SK-N-SH (cell line): ENCODE data around the gene UBB. TPM values are rescaled to one million over a fixed set of nuclear protein-coding genes. Genes with fewer than 3 reads are reported as not detected.

ENCODE experiments used
- CTCF ChIA-PET: fragments of 300-600, 350-600 bp; formaldehyde crosslinking; extraction: SDS; loops from one replicate; lab custom pipeline; 2021; lab: Yijun Ruan, JAX
- POLR2A ChIA-PET: fragments of 350-600 bp; sonication (Branson Sonifier 250); formaldehyde crosslinking; extraction: SDS; loops from one replicate; lab custom pipeline; 2020; ENCODE audit warnings: antibody characterized with exemption, inconsistent platforms; lab: Yijun Ruan, JAX
- DNase-seq: peaks from one replicate; pipeline ENCODE4 v3.0.0; 2012
- H2AFZ ChIP-seq: fragments of 200-600 bp; sonication (generic); 2 replicates; pipeline ENCODE4 v1.8.1; 2016; ENCODE audit warnings: antibody characterized with exemption, mild to moderate bottlenecking, low read depth
- H3F3A ChIP-seq: fragments of 200-600 bp; sonication (generic); replicated peaks from 2 replicates; pipeline ENCODE3; 2016; ENCODE audit warnings: antibody characterized with exemption, mild to moderate bottlenecking; ENCODE audit not compliant: insufficient read depth
- H3K27ac ChIP-seq, 2 experiments: fragments of 200-500 bp in 1 of 2; fragments of 200-600 bp in 1 of 2; sonication (Bioruptor generic) in 1 of 2; sonication (generic), shearing (Covaris generic) in 1 of 2; 2 replicates each; pipeline versions ENCODE4 v1.5.1 to v1.6.1; 2014 to 2016; ENCODE audit warnings: low read depth in 2 of 2, inconsistent platforms in 1 of 2, low read length in 1 of 2, mild to moderate bottlenecking in 1 of 2, mixed read lengths in 1 of 2
- H3K27me3 ChIP-seq: fragments of 200-600 bp; sonication (generic), shearing (Covaris generic); 2 replicates; pipeline ENCODE4 v1.6.1; 2016; ENCODE audit warnings: mixed run types; ENCODE audit not compliant: insufficient read depth
- H3K36me3 ChIP-seq, 2 experiments: fragments of 200-500 bp in 1 of 2; fragments of 200-600 bp in 1 of 2; sonication (Bioruptor generic) in 1 of 2; sonication (generic) in 1 of 2; replicated peaks in 1 of 2; 2 replicates each; pipeline versions ENCODE3 to v1.5.1; 2014 to 2016; ENCODE audit warnings: low read length in 1 of 2, mild to moderate bottlenecking in 1 of 2; ENCODE audit not compliant: insufficient read depth in 2 of 2, control insufficient read depth in 1 of 2
- H3K4me1 ChIP-seq, 2 experiments: fragments of 200-500 bp in 1 of 2; fragments of 200-600 bp in 1 of 2; sonication (Bioruptor generic) in 1 of 2; sonication (generic), shearing (Covaris generic) in 1 of 2; 2 replicates each; pipeline versions ENCODE4 v1.5.1 to v1.6.1; 2014 to 2016; ENCODE audit warnings: low read depth in 1 of 2, low read length in 1 of 2, mixed run types in 1 of 2; ENCODE audit not compliant: insufficient read depth in 2 of 2, control insufficient read depth in 1 of 2
- H3K4me2 ChIP-seq: fragments of 200-600 bp; sonication (generic), shearing (Covaris generic); 2 replicates; pipeline ENCODE4 v1.6.1; 2017; ENCODE audit warnings: mixed run types
- H3K4me3 ChIP-seq, 2 experiments: fragments of 200-500 bp in 1 of 2; fragments of 200-600 bp in 1 of 2; sonication (Bioruptor generic) in 1 of 2; sonication (generic), shearing (Covaris generic) in 1 of 2; 2 replicates each; pipeline versions ENCODE4 v1.5.1 to v1.8.1; 2014 to 2016; ENCODE audit warnings: low read depth in 2 of 2, inconsistent platforms in 1 of 2, low read length in 1 of 2, mild to moderate bottlenecking in 1 of 2, mixed read lengths in 1 of 2, moderate library complexity in 1 of 2
- H3K79me2 ChIP-seq: fragments of 200-600 bp; sonication (generic); 2 replicates; pipeline ENCODE4 v1.8.1; 2017; ENCODE audit warnings: mild to moderate bottlenecking; ENCODE audit not compliant: insufficient read depth
- H3K9ac ChIP-seq: fragments of 200-600 bp; sonication (generic); 2 replicates; pipeline ENCODE4 v1.6.1; 2017; ENCODE audit warnings: mixed run types
- H3K9me2 ChIP-seq: fragments of 200-600 bp; sonication (generic); 2 replicates; pipeline ENCODE4 v1.6.1; 2017; ENCODE audit warnings: mixed run types
- H3K9me3 ChIP-seq: fragments of 200-600 bp; sonication (generic); 2 replicates; pipeline ENCODE4 v1.6.1; 2017; ENCODE audit warnings: mixed run types, mild to moderate bottlenecking, moderate library complexity
- H4K20me1 ChIP-seq: fragments of 200-600 bp; sonication (generic); 2 replicates; pipeline ENCODE4 v1.6.1; 2017; ENCODE audit warnings: mild to moderate bottlenecking, mixed run types; ENCODE audit not compliant: insufficient read depth
- FOXJ3 ChIP-seq: sonication (generic); formaldehyde crosslinking; IDR thresholded peaks from 2 replicates; pipeline ENCODE4 v1.5.1; 2020; ENCODE audit warnings: mild to moderate bottlenecking, missing genetic modification reagents
- MEF2A ChIP-seq: IDR thresholded peaks from 2 replicates; pipeline ENCODE4 v1.4.0; 2012; ENCODE audit warnings: low read depth, borderline replicate concordance
- NRF1 ChIP-seq: IDR thresholded peaks from 2 replicates; pipeline ENCODE4 v1.6.1; 2012; ENCODE audit warnings: low read depth, mild to moderate bottlenecking, low read length
- RCOR1 ChIP-seq: fragments of 150-350 bp; IDR thresholded peaks from 2 replicates; pipeline ENCODE4 v1.6.1; 2017; ENCODE audit warnings: antibody characterized with exemption, low read length
- RXRA ChIP-seq: IDR thresholded peaks from 2 replicates; pipeline ENCODE4 v1.4.0; 2012; ENCODE audit warnings: low read depth, mild to moderate bottlenecking, borderline replicate concordance
- SIN3A ChIP-seq: IDR thresholded peaks from 2 replicates; pipeline ENCODE4 v1.6.1; 2012; ENCODE audit warnings: low read depth, mild to moderate bottlenecking, low read length, moderate library complexity, borderline replicate concordance
- SMC3 ChIP-seq: IDR thresholded peaks from 2 replicates; pipeline ENCODE4 v1.6.1; 2012; ENCODE audit warnings: low read depth, low read length, improper control_type of control experiment
- TEAD4 ChIP-seq: IDR thresholded peaks from 2 replicates; pipeline ENCODE4 v1.4.0; 2012; ENCODE audit warnings: mild to moderate bottlenecking, borderline replicate concordance; ENCODE audit not compliant: insufficient read depth
- WGBS: methylation state at CpG from one replicate; pipeline ENCODE4 v1.1.6; 2017; ENCODE audit warnings: low lambda C conversion rate; 5-methylcytosine and 5-hydroxymethylcytosine counted together
- polyA plus RNA-seq, 3 experiments: library from polyadenylated mRNA; depleted of rRNA; stranded (reverse); fragments of >200 nt; gene quantifications; 2 replicates each; pipeline ENCODE4 v1.2.3, GENCODE V29; 2012
- TF ChIP-seq, protein P1 (sequence below): IDR thresholded peaks from 2 replicates; pipeline ENCODE4 v1.4.0; 2012; ENCODE audit warnings: low read depth, borderline replicate concordance
- TF ChIP-seq, protein P2 (sequence below): fragments of 150-350 bp; IDR thresholded peaks from 2 replicates; pipeline ENCODE4 v1.6.1; 2017; ENCODE audit warnings: antibody characterized with exemption, low read length, low read depth, borderline replicate concordance
- TF ChIP-seq, protein P3 (sequence below): IDR thresholded peaks from 2 replicates; pipeline ENCODE4 v1.4.0; 2012; ENCODE audit warnings: low read depth
- TF ChIP-seq, protein P4 (sequence below): IDR thresholded peaks from 2 replicates; pipeline ENCODE4; 2012
- TF ChIP-seq, protein P5 (sequence below): fragments of 150-350 bp; IDR thresholded peaks from 2 replicates; pipeline ENCODE4 v1.6.1; 2016; ENCODE audit warnings: mild to moderate bottlenecking, low read depth, low read length
- TF ChIP-seq, protein P6 (sequence below): IDR thresholded peaks from 2 replicates; pipeline ENCODE4 v1.4.0; 2012; ENCODE audit warnings: low read depth, borderline replicate concordance
- TF ChIP-seq, protein P7 (sequence below): fragments of 200-600 bp; sonication (generic); IDR thresholded peaks from 2 replicates; pipeline ENCODE4 v1.6.1; 2017; ENCODE audit warnings: antibody characterized with exemption, mild to moderate bottlenecking, moderate library complexity

The UBB gene
- polyA plus RNA-seq, 1 of the 3 experiments (the other 2 are of a cell fraction): 2,693 TPM

DNA sequence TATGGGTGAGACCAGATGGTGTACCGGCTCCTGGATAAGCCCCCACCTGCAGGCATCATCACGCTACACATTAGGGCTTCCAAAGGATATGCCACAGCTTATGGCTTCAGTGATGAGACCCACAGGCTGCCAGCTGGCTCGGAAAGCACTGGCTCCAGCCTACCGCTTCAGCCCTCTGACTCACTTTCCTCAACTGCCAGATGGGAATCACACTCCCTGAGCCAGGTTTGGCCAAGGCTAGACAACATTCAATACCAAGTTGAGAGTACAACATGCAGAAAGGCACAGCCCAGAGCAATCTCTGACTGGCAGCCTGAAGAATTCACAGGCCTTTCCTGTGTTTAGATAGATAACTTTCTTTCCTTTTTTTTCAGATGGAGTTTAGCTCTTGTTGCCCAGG, 37.9 kb upstream of the UBB start (continued):
- TF ChIP-seq SIN3A (no peak), FOXJ3 (CRISPR knock-in tag) (no peak), MEF2A (no peak), SMC3 (no peak), NRF1 (no peak)
- TF ChIP-seq, protein P1, sequence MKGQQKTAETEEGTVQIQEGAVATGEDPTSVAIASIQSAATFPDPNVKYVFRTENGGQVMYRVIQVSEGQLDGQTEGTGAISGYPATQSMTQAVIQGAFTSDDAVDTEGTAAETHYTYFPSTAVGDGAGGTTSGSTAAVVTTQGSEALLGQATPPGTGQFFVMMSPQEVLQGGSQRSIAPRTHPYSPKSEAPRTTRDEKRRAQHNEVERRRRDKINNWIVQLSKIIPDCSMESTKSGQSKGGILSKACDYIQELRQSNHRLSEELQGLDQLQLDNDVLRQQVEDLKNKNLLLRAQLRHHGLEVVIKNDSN: no peak
- TF ChIP-seq, protein P2, sequence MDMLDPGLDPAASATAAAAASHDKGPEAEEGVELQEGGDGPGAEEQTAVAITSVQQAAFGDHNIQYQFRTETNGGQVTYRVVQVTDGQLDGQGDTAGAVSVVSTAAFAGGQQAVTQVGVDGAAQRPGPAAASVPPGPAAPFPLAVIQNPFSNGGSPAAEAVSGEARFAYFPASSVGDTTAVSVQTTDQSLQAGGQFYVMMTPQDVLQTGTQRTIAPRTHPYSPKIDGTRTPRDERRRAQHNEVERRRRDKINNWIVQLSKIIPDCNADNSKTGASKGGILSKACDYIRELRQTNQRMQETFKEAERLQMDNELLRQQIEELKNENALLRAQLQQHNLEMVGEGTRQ: no peak
- TF ChIP-seq, protein P3, sequence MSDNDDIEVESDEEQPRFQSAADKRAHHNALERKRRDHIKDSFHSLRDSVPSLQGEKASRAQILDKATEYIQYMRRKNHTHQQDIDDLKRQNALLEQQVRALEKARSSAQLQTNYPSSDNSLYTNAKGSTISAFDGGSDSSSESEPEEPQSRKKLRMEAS: peak; percentile 73
- TF ChIP-seq, all 33 proteins: peak for 6

- no peaks in the 10 kb centered on the region for H3K4me1 ChIP-seq
- H3K79me2 ChIP-seq: no peaks in the 10 kb centered on the region
- ChIA-PET POLR2A (no interaction called here), CTCF (interaction anchor here (1.2 kb wide), 1 partner anchor 20 kb away, joined by 5 read pairs; no protein-coding TSS in a partner anchor)
- 98% methylated on average over 3 of the region's 3 CpGs for WGBS
- peak overlapping the region in 1 of 2 experiments; percentile 65; a peak in 2 of 4 replicates for H3K27ac ChIP-seq
- no peak for DNase-seq
- H3F3A ChIP-seq: peaks cover 38% of the 10 kb centered on the region
- H3K4me2 ChIP-seq: no peak overlapping the region
- no peaks in the 10 kb centered on the region for H3K9me3 ChIP-seq
- peaks cover 13 to 38% of the 10 kb centered on the region in 2 experiments for H3K36me3 ChIP-seq
- no peaks in the 10 kb centered on the region for H3K27me3 ChIP-seq
- H2AFZ ChIP-seq: no peak overlapping the region
- TF ChIP-seq RXRA: no peak
- no peak overlapping the region for H3K9ac ChIP-seq
- H4K20me1 ChIP-seq: no peaks in the 10 kb centered on the region
- H3K9me2 ChIP-seq: no peaks in the 10 kb centered on the region
- H3K4me3 ChIP-seq: no peak overlapping the region
These were observed 37.3 kb upstream of the UBB start for GRCh38 chr17:16343569-16343968.

GRCh38 chr17:16345565-16345964, 35.3 kb upstream of the UBB start:
- no peaks in the 10 kb centered on the region for H3K9me3 ChIP-seq
- no peaks in the 10 kb centered on the region for H4K20me1 ChIP-seq
- no peak overlapping the region for H3K9ac ChIP-seq
- no peaks in the 10 kb centered on the region; a peak in 1 of 4 replicates for H3K4me1 ChIP-seq
- POLR2A ChIA-PET: no interaction called here
- H3K9me2 ChIP-seq: no peaks in the 10 kb centered on the region
- H3K4me2 ChIP-seq: no peak overlapping the region
- H3K27me3 ChIP-seq: no peaks in the 10 kb centered on the region
- H3K27ac ChIP-seq: no peak overlapping the region; a peak in 1 of 4 replicates
- TF ChIP-seq SIN3A: no peak
- TF ChIP-seq, protein P4, sequence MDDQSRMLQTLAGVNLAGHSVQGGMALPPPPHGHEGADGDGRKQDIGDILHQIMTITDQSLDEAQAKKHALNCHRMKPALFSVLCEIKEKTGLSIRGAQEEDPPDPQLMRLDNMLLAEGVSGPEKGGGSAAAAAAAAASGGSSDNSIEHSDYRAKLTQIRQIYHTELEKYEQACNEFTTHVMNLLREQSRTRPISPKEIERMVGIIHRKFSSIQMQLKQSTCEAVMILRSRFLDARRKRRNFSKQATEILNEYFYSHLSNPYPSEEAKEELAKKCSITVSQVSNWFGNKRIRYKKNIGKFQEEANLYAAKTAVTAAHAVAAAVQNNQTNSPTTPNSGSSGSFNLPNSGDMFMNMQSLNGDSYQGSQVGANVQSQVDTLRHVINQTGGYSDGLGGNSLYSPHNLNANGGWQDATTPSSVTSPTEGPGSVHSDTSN: no peak
- TF ChIP-seq, protein P1: no peak
- TF ChIP-seq RCOR1: no peak
- TF ChIP-seq, protein P5, sequence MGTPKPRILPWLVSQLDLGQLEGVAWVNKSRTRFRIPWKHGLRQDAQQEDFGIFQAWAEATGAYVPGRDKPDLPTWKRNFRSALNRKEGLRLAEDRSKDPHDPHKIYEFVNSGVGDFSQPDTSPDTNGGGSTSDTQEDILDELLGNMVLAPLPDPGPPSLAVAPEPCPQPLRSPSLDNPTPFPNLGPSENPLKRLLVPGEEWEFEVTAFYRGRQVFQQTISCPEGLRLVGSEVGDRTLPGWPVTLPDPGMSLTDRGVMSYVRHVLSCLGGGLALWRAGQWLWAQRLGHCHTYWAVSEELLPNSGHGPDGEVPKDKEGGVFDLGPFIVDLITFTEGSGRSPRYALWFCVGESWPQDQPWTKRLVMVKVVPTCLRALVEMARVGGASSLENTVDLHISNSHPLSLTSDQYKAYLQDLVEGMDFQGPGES: no peak
- TF ChIP-seq, protein P6, sequence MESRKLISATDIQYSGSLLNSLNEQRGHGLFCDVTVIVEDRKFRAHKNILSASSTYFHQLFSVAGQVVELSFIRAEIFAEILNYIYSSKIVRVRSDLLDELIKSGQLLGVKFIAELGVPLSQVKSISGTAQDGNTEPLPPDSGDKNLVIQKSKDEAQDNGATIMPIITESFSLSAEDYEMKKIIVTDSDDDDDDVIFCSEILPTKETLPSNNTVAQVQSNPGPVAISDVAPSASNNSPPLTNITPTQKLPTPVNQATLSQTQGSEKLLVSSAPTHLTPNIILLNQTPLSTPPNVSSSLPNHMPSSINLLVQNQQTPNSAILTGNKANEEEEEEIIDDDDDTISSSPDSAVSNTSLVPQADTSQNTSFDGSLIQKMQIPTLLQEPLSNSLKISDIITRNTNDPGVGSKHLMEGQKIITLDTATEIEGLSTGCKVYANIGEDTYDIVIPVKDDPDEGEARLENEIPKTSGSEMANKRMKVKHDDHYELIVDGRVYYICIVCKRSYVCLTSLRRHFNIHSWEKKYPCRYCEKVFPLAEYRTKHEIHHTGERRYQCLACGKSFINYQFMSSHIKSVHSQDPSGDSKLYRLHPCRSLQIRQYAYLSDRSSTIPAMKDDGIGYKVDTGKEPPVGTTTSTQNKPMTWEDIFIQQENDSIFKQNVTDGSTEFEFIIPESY: no peak
- TF ChIP-seq, protein P7, sequence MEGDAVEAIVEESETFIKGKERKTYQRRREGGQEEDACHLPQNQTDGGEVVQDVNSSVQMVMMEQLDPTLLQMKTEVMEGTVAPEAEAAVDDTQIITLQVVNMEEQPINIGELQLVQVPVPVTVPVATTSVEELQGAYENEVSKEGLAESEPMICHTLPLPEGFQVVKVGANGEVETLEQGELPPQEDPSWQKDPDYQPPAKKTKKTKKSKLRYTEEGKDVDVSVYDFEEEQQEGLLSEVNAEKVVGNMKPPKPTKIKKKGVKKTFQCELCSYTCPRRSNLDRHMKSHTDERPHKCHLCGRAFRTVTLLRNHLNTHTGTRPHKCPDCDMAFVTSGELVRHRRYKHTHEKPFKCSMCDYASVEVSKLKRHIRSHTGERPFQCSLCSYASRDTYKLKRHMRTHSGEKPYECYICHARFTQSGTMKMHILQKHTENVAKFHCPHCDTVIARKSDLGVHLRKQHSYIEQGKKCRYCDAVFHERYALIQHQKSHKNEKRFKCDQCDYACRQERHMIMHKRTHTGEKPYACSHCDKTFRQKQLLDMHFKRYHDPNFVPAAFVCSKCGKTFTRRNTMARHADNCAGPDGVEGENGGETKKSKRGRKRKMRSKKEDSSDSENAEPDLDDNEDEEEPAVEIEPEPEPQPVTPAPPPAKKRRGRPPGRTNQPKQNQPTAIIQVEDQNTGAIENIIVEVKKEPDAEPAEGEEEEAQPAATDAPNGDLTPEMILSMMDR: no peak
- no peak for TF ChIP-seq TEAD4
- TF ChIP-seq, protein P3: no peak
- TF ChIP-seq, all 33 proteins: peak for 0
- H3K36me3 ChIP-seq: peaks cover 25 to 52% of the 10 kb centered on the region in 2 experiments
- CTCF ChIA-PET: interaction anchor here (1.6 to 1.8 kb wide), 2 partner anchors 8 to 19 kb away, joined by 6 read pairs; partner anchors contain the start of gene CENPV
- no peak overlapping the region for H2AFZ ChIP-seq
- WGBS: 94% methylated on average over 5 of the region's 5 CpGs
- H3K4me3 ChIP-seq: no peak overlapping the region
- DNase-seq: no peak
- H3F3A ChIP-seq: peaks cover 38% of the 10 kb centered on the region
- H3K79me2 ChIP-seq: peaks cover 12% of the 10 kb centered on the region
